Measurements from ENCODE around the gene E2F3. TPM values are rescaled to one million over a fixed set of nuclear protein-coding genes. Genes with fewer than 3 reads are reported as not detected.

Gene E2F3
- total RNA-seq, 4 donors from 2014 or later, result 2.9 to 5.6 (median 4.2) TPM

GRCh38 chr6:20403766-20404640 lies 2.3 kb downstream of the E2F3 start:
- intact Hi-C loops (cut with DNase I), result loop anchor here (5.0 to 10.0 kb wide), 4 partner anchors 112 to 309 kb away; partner anchors contain the start of gene MBOAT1
- DNase-seq (ENCODE audit: extremely low spot score), result no peak

GRCh38 chr6:20404641-20405032 lies 3.0 kb downstream of the E2F3 start:
- WGBS, result 1% methylated on average over 6 of the region's 6 CpGs
- H3K27ac ChIP-seq (replicated peaks in 1 of 4), result peak overlapping the region; percentile 74 to 90 (median 88)
- peak overlapping the region; percentile 65 to 90 (median 88) for H3K4me3 ChIP-seq
- H3K4me1 ChIP-seq, result peaks cover 2 to 31% (median 27%) of the 10 kb centered on the region in 4 donors
- no peaks in the 10 kb centered on the region for H3K27me3 ChIP-seq
- no peaks in the 10 kb centered on the region for H3K36me3 ChIP-seq
- TF ChIP-seq POLR2A (IDR thresholded peaks at IDR 0.05; ENCODE audit: low read depth), result no peak
- TF ChIP-seq CTCF (IDR thresholded peaks at IDR 0.05), result peak; percentile 19 to 42 (median 25)
- no peak for TF ChIP-seq EP300 (IDR thresholded peaks at IDR 0.05)
- no peaks in the 10 kb centered on the region for H3K9me3 ChIP-seq
- no peak for DNase-seq (ENCODE audit: extremely low spot score)
- intact Hi-C loops (cut with DNase I), result loop anchor here (5.0 to 10.0 kb wide), 4 partner anchors 112 to 310 kb away; partner anchors contain the start of gene MBOAT1

More at GRCh38 chr6:20403766-20404640, 2.3 kb downstream of the E2F3 start:
- no peaks in the 10 kb centered on the region for H3K36me3 ChIP-seq
- no peaks in the 10 kb centered on the region for H3K27me3 ChIP-seq
- WGBS, result 2% methylated on average over 29 of the region's 38 CpGs
- peak overlapping the region; percentile 74 to 90 (median 88) for H3K27ac ChIP-seq (replicated peaks in 1 of 4)
- H3K4me1 ChIP-seq, result peaks cover 0 to 31% (median 27%) of the 10 kb centered on the region in 4 donors
- H3K4me3 ChIP-seq, result peak overlapping the region; percentile 65 to 90 (median 88)
- TF ChIP-seq POLR2A (IDR thresholded peaks at IDR 0.05; ENCODE audit: low read depth), result no peak
- TF ChIP-seq EP300 (IDR thresholded peaks at IDR 0.05), result no peak
- TF ChIP-seq POLR2AphosphoS5 (IDR thresholded peaks at IDR 0.05), result no peak
- TF ChIP-seq CTCF (IDR thresholded peaks at IDR 0.05), result no peak
- H3K9me3 ChIP-seq, result no peaks in the 10 kb centered on the region

GRCh38 chr6:20408851-20409250 lies 7.2 kb downstream of the E2F3 start:
- intact Hi-C loops (cut with DNase I), result loop anchor here (10.0 kb wide), 1 partner anchor 314 kb away; no protein-coding TSS in a partner anchor
- Histone ChIP-seq H3K36me3 (no peaks in the 10 kb centered on the region), H3K9me3 (no peaks in the 10 kb centered on the region), H3K4me1 (peaks cover 4 to 11% (median 9%) of the 10 kb centered on the region in 4 donors), H3K27ac (replicated peaks in 1 of 4) (no peak overlapping the region), H3K4me3 (no peak overlapping the region), H3K27me3 (no peaks in the 10 kb centered on the region)
- DNase-seq (ENCODE audit: extremely low spot score), result no peak
- TF ChIP-seq CTCF (IDR thresholded peaks at IDR 0.05) (no peak), POLR2A (IDR thresholded peaks at IDR 0.05; ENCODE audit: low read depth) (no peak), POLR2AphosphoS5 (IDR thresholded peaks at IDR 0.05) (no peak), EP300 (IDR thresholded peaks at IDR 0.05) (no peak)
- 84% methylated on average over 4 of the region's 4 CpGs for WGBS

- H3K9me3 ChIP-seq, result no peaks in the 10 kb centered on the region
- no peak overlapping the region for H3K4me3 ChIP-seq
- H3K4me1 ChIP-seq, result peaks cover 4 to 5% (median 4%) of the 10 kb centered on the region in 4 donors
- H3K27ac ChIP-seq (replicated peaks in 1 of 4), result no peak overlapping the region
- no peaks in the 10 kb centered on the region for H3K36me3 ChIP-seq
- no peak for TF ChIP-seq EP300 (IDR thresholded peaks at IDR 0.05)
- no peak for TF ChIP-seq CTCF (IDR thresholded peaks at IDR 0.05)
- no peak for TF ChIP-seq POLR2AphosphoS5 (IDR thresholded peaks at IDR 0.05)
- TF ChIP-seq POLR2A (IDR thresholded peaks at IDR 0.05; ENCODE audit: low read depth), result no peak
- no peak for DNase-seq (ENCODE audit: extremely low spot score)
- intact Hi-C loops (cut with DNase I), result loop anchor here (10.0 kb wide), 1 partner anchor 315 kb away; no protein-coding TSS in a partner anchor
- H3K27me3 ChIP-seq, result no peaks in the 10 kb centered on the region
- WGBS, result 72% methylated on average over 6 of the region's 6 CpGs
Observed at GRCh38 chr6:20409427-20409971, 7.8 kb downstream of the E2F3 start.

Data from esophagus muscularis mucosa (tissue), 4 donors.